Psoas muscle (tissue), 8 donors: Measurements from ENCODE around the gene ING4. TPM values are rescaled to one million over a fixed set of nuclear protein-coding genes. Genes with fewer than 3 reads are reported as not detected.

ENCODE experiments used
- ATAC-seq, 4 donors: fragments of 200-7000 bp; cut with Tn5 transposase; one replicate each; pipeline ENCODE4 v1.9.1; 2020; ENCODE audit warnings: moderate library complexity in 3 of 4, mild to moderate bottlenecking in 2 of 4
- DNase-seq, 2 donors: peaks; one replicate each; pipeline ENCODE4 v3.0.0-alpha.2; 2020
- H3K27ac ChIP-seq: fragments of 200-600 bp; one replicate; pipeline ENCODE4 v1.8.0; 2022
- H3K27me3 ChIP-seq, 3 donors: fragments of 200-600 bp in 1 of 3; one replicate each; pipeline versions ENCODE4 v1.6.1 to v1.8.0; 2013 to 2022; ENCODE audit warnings: low read length in 2 of 3, mild to moderate bottlenecking in 2 of 3, moderate library complexity in 1 of 3; ENCODE audit not compliant: insufficient read depth in 3 of 3
- H3K36me3 ChIP-seq, 2 donors: fragments of 200-600 bp in 1 of 2; one replicate each; pipeline versions ENCODE4 v1.6.1 to v1.8.0; 2013 to 2022; ENCODE audit warnings: low read depth in 1 of 2, mild to moderate bottlenecking in 1 of 2, moderate library complexity in 1 of 2; ENCODE audit not compliant: insufficient read depth in 1 of 2
- H3K4me1 ChIP-seq: fragments of 200-600 bp; one replicate; pipeline ENCODE4 v1.8.0; 2022
- H3K4me3 ChIP-seq: fragments of 200-600 bp; one replicate; pipeline ENCODE4 v1.8.0; 2022; ENCODE audit warnings: mild to moderate bottlenecking
- H3K9me3 ChIP-seq: fragments of 200-600 bp; one replicate; pipeline ENCODE4 v1.8.0; 2022
- CTCF ChIP-seq: fragments of 200-600 bp; IDR thresholded peaks from one replicate; pipeline ENCODE4 v1.8.0; 2022; ENCODE audit warnings: antibody characterized with exemption
- WGBS, 3 donors: extraction: QIAGEN DNeasy Blood & Tissue Kit; methylation state at CpG; one replicate each; pipeline versions ENCODE4 v1.1.6 to v1.1.7; 2013; 5-methylcytosine and 5-hydroxymethylcytosine counted together
- intact Hi-C, 2 donors: fragments of 100-400 bp; cut with DNase I; formaldehyde crosslinking; loops; one replicate each; pipeline versions ENCODE4 v1.11.0 to v1.14.2; 2022
- polyA plus RNA-seq, 3 donors: library from polyadenylated mRNA; stranded (reverse); fragments of 200-250 nt; gene quantifications; one replicate each; pipeline ENCODE4 v1.2.3, GENCODE V29; 2013
- total RNA-seq, 4 donors: library from RNA; stranded (reverse); fragmentation: NEBNext Ultra II Directional in 2 of 4; extraction: Animal tissue kit (Norgen Biotek cat#: 25700) in 2 of 4; gene quantifications; one replicate each; pipeline versions ENCODE4 v1.2.1 to v1.2.4, GENCODE V29; 2021 to 2023
- donor health status: healthy with polysubstance abuse.
- donor health status: DM: no; HTN: no; CAD: no; lungs with moderate emphysema.
- donor health status: Bipolar disorder and iron deficiency.
- donor health status: healthy.
- donor health status: DM: yes; HTN: yes; CAD: no.
- donor health status: DM: no; HTN: no; CAD: no.
- donor health status: DM: no; HTN: no; CAD: no.
- donor health status: DM: yes; HTN: yes; CAD: no.

The ING4 gene
- total and polyA plus RNA-seq, 7 donors: 12.7 to 35.6 (median 20.7) TPM

GRCh38 chr12:6694701-6695100 is 31.8 kb upstream of the ING4 start:
- H3K27ac ChIP-seq: no peak overlapping the region
- peaks cover 0 to 43% (median 12%) of the 10 kb centered on the region in 3 donors for H3K27me3 ChIP-seq
- 72 to 89% (median 75%) methylated on average over 9 of the region's 9 CpGs for WGBS, 3 donors
- DNase-seq (no peak), ATAC-seq (no peak)
- no peak for TF ChIP-seq CTCF
- H3K4me3 ChIP-seq: no peak overlapping the region
- H3K9me3 ChIP-seq: no peaks in the 10 kb centered on the region
- no peaks in the 10 kb centered on the region for H3K36me3 ChIP-seq
- intact Hi-C loops: loop anchor here in 1 of 2 donors (5.0 kb wide), 1 partner anchor 77 kb away; no protein-coding TSS in a partner anchor
- peaks cover 9% of the 10 kb centered on the region for H3K4me1 ChIP-seq

GRCh38 chr12:6693832-6694355 is 31.0 kb upstream of the ING4 start:
- no peaks in the 10 kb centered on the region for H3K36me3 ChIP-seq
- peaks cover 9% of the 10 kb centered on the region for H3K4me1 ChIP-seq
- H3K27ac ChIP-seq: no peak overlapping the region
- WGBS, 3 donors: 55 to 75% (median 60%) methylated on average over 4 of the region's 4 CpGs
- ATAC-seq (no peak), DNase-seq (no peak)
- H3K27me3 ChIP-seq: peaks cover 0 to 34% (median 7%) of the 10 kb centered on the region in 3 donors
- intact Hi-C loops: loop anchor here in 1 of 2 donors (5.0 kb wide), 1 partner anchor 77 kb away; no protein-coding TSS in a partner anchor
- H3K4me3 ChIP-seq: no peak overlapping the region
- no peaks in the 10 kb centered on the region for H3K9me3 ChIP-seq
- TF ChIP-seq CTCF: no peak

- peaks cover 0 to 24% (median 5%) of the 10 kb centered on the region in 3 donors for H3K27me3 ChIP-seq
- H3K36me3 ChIP-seq: no peaks in the 10 kb centered on the region
- H3K27ac ChIP-seq: no peak overlapping the region
- no peak for TF ChIP-seq CTCF
- no peaks in the 10 kb centered on the region for H3K9me3 ChIP-seq
- intact Hi-C loops: loop anchor here in 1 of 2 donors (5.0 kb wide), 1 partner anchor 76 kb away; no protein-coding TSS in a partner anchor
- WGBS, 3 donors: 23 to 59% (median 49%) methylated on average over 2 of the region's 2 CpGs
- H3K4me1 ChIP-seq: peaks cover 11% of the 10 kb centered on the region
- ATAC-seq: no peak
- H3K4me3 ChIP-seq: no peak overlapping the region
- DNase-seq: no peak
Observed at GRCh38 chr12:6692888-6693287, 30.0 kb upstream of the ING4 start.

GRCh38 chr12:6691473-6691872 is 28.6 kb upstream of the ING4 start:
- Histone ChIP-seq H3K27me3 (peaks cover 0 to 12% (median 5%) of the 10 kb centered on the region in 3 donors), H3K36me3 (no peaks in the 10 kb centered on the region), H3K27ac (no peak overlapping the region), H3K9me3 (no peaks in the 10 kb centered on the region), H3K4me3 (no peak overlapping the region), H3K4me1 (peaks cover 21% of the 10 kb centered on the region)
- DNase-seq (no peak), ATAC-seq (no peak)
- WGBS, 3 donors: 56 to 63% (median 62%) methylated on average over 4 of the region's 4 CpGs
- no peak for TF ChIP-seq CTCF
- intact Hi-C loops: loop anchor here in 1 of 2 donors (5.0 kb wide), 1 partner anchor 74 kb away; no protein-coding TSS in a partner anchor
